MM.1S (cell line): ENCODE data around the gene TRIM32.

ENCODE experiments used
- CTCF ChIP-seq: fragments of 300-600 bp; sonication (generic); IDR thresholded peaks from 2 replicates; pipeline ENCODE4 v1.5.1; 2016; ENCODE audit warnings: antibody characterized with exemption, low read length, mixed read lengths
- EZH2 ChIP-seq: fragments of 300-600 bp; sonication (generic); optimal IDR thresholded peaks from 2 replicates; pipeline ENCODE3; 2017; ENCODE audit warnings: low read depth, mild to moderate bottlenecking, antibody characterized with exemption, low read length, mixed read lengths
- EZH2phosphoT487 ChIP-seq: fragments of 300-600 bp; sonication (generic); IDR thresholded peaks from 2 replicates; pipeline ENCODE4 v1.6.1; 2018; ENCODE audit warnings: antibody characterized with exemption, low read length

- TF ChIP-seq CTCF, result no peak
- TF ChIP-seq EZH2phosphoT487, result no peak
- no peak for TF ChIP-seq EZH2
Measured at GRCh38 chr9:116687074-116687753, at the start of gene TRIM32.
